Choroid plexus epithelial cell (primary cell): Measurements from ENCODE around the gene FREM1.

Source experiments
- DNase-seq: peaks from one replicate; pipeline ENCODE4 v3.0.0-alpha.2; 2010; ENCODE audit warnings: low read depth
- H3K4me3 ChIP-seq: 2 replicates; pipeline ENCODE4 v1.5.1; 2011; ENCODE audit warnings: low read depth, mild to moderate bottlenecking, control low read depth, low read length, moderate library complexity
- TF ChIP-seq, protein P1 (sequence below): conservative IDR thresholded peaks from 2 replicates; pipeline ENCODE4 v1.5.1; 2011; ENCODE audit warnings: low read depth, mild to moderate bottlenecking, control low read depth, inconsistent platforms, low read length, moderate library complexity

The FREM1 gene

DNA sequence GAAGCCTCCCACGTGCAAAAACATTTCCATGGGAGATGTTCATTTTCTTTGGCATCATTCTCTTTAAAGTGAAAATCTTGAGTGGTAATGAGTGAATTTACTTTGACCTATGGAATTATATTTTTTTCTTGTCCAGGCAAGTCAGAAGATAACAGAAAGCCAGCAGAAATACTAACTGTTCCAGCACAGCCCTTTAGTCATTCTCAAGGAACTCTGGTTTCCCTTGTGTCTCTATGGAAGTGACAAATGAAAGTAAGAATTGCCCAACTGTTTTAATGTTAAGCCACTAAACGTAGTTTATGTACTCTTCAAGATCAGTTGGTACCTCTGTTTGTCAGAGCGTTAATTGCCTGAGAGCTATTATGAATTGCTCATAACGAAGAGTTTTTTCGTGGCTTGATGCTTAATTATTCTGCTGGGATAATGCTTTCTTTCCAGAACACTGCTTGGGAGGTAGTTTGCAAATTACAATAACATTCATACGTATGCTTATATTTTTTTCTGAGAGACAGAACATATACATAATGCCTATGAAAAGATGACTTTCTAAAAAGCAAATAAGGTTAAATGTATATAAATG is 103.2 kb downstream of the FREM1 start:
- no peak overlapping the region for H3K4me3 ChIP-seq
- TF ChIP-seq, protein P1, sequence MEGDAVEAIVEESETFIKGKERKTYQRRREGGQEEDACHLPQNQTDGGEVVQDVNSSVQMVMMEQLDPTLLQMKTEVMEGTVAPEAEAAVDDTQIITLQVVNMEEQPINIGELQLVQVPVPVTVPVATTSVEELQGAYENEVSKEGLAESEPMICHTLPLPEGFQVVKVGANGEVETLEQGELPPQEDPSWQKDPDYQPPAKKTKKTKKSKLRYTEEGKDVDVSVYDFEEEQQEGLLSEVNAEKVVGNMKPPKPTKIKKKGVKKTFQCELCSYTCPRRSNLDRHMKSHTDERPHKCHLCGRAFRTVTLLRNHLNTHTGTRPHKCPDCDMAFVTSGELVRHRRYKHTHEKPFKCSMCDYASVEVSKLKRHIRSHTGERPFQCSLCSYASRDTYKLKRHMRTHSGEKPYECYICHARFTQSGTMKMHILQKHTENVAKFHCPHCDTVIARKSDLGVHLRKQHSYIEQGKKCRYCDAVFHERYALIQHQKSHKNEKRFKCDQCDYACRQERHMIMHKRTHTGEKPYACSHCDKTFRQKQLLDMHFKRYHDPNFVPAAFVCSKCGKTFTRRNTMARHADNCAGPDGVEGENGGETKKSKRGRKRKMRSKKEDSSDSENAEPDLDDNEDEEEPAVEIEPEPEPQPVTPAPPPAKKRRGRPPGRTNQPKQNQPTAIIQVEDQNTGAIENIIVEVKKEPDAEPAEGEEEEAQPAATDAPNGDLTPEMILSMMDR: no peak
- DNase-seq: peak; percentile 26

- TF ChIP-seq, protein P1: no peak
- no peak overlapping the region for H3K4me3 ChIP-seq
- no peak for DNase-seq
Observed at GRCh38 chr9:14799030-14799429, 111.2 kb downstream of the FREM1 start.

DNA sequence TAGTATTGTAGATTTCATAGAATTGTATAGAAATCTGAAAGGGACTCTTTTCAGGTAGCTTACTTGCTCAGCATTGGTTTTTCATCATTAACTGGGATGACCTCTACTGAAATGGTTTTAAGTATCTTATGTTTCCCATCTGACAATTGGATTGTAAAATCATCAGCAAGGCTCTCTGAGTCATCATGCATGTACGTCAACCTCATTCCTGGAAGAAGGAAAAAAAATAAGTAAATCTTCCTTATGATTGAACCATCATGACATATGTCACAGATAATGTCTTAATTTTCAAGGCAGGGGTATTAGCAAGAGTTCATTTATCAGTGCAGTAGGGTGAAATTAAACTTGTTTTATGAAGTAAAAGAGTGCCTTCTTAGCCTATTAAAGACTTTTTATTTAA is 112.8 kb downstream of the FREM1 start:
- H3K4me3 ChIP-seq: no peak overlapping the region
- TF ChIP-seq, protein P1: no peak
- DNase-seq: peak; percentile 35

GRCh38 chr9:14793389-14793788 is 116.8 kb downstream of the FREM1 start:
- TF ChIP-seq, protein P1: no peak
- no peak overlapping the region for H3K4me3 ChIP-seq
- no peak for DNase-seq

DNA sequence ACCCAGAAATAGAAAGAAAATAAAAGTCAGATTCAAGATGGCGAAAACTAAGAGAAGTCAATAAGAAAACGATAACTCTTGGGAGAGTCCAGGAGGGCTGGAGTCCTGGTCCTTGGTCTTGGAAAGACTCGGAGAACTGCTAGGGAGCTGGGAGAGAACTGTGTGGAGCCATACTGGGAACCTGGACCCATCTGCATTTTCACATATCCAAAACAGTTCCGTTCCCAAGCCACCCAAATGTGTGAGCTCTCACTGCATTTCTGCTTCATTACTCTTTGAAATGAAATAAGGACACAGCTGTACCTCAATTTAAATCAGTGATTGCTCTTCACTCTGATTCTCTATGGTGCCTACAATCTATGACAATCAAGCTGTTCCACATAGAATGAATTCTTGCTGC is 119.6 kb downstream of the FREM1 start:
- TF ChIP-seq, protein P1: no peak
- no peak overlapping the region for H3K4me3 ChIP-seq
- DNase-seq: no peak

DNA sequence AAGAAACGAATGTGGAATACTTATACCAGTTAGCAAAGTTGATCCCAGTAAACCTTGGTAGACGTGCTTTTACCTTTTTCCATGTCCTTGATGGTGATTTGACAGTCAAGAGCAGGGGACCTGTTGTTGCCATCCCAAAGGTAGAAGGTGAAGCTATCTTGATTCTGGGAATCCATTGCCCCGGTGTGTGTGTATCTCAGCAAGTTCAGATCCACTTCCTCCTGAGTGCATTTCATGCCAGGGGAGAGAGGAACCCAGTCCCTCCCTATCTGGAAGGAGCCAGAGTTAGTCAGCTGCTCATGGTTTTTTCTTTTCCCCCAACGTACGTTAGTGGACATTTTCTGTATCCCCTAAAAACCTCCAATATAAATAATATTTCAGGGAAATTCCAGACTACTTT is 121.4 kb downstream of the FREM1 start:
- no peak overlapping the region for H3K4me3 ChIP-seq
- TF ChIP-seq, protein P1: no peak
- DNase-seq: no peak

DNA sequence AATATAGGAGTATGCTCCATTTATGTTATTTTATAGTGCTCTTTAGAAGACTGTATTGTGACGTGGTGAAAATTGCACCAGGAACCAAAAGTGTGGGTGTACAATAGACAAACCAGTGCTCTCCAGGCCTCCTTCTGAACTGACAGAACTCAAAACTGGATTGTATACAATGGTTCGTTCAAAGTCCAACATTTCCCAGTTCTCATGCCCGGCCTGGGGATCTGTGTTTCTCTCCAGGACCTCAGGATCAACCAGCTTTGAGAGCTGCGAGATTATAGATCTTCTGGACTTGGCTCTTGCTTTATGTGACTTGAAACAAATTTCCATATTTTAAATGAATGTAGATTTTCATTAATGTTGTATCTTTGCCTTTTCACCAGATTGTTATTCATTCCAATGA is 126.9 kb downstream of the FREM1 start:
- no peak overlapping the region for H3K4me3 ChIP-seq
- TF ChIP-seq, protein P1: no peak
- no peak for DNase-seq
